Stimulated activated CD8-positive, alpha-beta memory T cell treated with anti-CD3 and anti-CD28 coated beads, Interleukin-2, amount 100 ng/mL, for 48 hours (primary cell): ENCODE data around the gene ITGA11.

Experiments
- DNase-seq, 2 donors: peaks; one replicate each; pipeline ENCODE4 v3.0.0-alpha.2; 2020; ENCODE audit warnings: low read depth in 2 of 2

Gene ITGA11

DNA sequence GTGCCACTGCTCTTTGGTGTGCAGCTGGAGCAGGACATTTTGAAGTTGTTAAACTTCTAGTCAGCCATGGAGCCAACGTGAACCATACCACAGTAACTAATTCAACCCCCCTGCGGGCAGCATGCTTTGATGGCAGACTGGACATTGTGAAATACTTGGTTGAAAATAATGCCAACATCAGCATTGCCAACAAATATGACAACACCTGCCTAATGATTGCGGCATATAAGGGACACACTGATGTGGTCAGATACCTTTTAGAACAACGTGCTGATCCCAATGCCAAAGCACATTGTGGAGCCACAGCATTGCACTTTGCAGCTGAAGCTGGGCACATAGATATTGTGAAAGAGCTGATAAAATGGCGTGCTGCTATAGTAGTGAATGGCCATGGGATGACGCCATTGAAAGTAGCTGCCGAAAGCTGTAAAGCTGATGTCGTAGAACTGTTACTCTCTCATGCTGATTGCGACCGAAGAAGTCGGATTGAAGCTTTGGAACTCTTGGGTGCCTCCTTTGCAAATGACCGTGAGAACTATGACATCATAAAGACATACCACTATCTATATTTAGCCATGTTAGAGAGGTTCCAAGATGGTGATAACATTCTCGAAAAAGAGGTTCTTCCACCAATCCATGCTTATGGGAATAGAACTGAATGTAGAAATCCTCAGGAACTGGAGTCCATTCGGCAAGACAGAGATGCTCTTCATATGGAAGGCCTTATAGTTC lies 142.2 kb downstream of the ITGA11 start:
- no peak for DNase-seq

DNA sequence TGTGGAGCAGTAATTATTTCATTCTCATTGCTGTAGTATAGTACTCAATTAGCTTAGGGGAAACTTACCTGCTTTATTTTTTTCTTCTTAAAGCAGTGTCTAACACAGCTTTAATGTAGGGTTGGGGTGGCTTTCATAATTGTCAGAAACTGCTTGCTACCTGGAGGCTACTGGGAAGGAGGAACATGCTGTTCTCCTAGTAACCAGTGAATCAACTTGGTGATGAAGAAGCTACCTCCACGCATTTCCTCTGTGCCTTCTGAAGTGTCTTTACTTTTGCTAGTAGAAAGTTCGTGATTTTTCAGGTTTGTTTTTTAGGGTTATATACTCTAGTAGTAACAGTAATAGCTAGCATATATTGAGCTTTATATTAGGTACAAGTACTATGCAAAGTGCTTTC lies 142.9 kb downstream of the ITGA11 start:
- DNase-seq = no peak

DNA sequence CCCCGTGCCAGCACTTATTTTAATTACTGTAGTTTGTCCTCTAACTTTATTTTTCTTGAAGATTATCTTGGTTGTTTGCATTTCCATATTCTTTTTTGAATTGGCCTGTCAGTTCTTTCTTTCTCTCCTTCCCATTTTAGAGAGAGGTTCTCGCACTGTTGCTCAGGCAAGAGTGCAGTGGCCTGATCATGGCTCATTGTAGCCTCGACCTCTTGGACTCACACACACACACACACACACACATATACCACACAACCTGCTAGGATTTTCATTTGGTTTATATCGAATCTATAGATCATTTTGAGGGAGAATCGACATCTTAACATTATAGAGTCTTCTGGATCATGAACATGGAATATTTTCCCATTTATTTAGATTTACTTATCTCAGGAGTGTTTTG lies 145.7 kb downstream of the ITGA11 start:
- no peak for DNase-seq

DNA sequence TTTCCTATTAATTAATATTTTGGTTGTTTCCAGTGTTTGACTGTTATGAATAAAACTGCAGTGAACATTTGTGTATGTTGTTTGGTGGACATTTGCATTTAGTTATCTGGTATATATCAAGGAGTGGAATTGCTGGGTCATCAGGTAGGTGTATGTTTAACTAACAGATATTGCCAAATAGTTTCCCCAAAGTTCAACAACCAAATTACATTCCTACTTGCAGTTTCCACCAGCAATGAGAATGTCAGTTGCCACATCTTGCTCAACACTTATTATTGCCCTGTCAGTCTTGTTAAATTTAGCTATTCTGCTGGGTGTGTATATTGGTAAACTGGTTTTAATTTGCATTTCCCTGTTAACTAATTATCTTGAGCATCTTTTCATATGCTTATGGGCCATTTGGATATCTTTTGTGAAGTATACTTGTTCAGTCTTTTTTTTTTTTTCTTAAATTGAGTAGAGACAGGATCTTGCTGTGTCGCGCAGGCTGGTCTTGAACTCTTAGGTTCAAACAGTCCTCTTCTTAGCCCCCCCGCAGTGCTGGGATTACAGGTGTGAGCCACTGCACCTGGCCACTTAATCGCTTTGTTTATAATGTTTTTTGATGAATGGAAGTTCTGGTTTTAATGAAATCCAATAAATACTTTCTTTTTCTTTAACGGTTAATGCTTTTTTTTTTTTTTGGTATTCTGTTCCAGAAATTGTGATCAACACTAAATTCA lies 146.5 kb downstream of the ITGA11 start:
- no peak for DNase-seq

DNA sequence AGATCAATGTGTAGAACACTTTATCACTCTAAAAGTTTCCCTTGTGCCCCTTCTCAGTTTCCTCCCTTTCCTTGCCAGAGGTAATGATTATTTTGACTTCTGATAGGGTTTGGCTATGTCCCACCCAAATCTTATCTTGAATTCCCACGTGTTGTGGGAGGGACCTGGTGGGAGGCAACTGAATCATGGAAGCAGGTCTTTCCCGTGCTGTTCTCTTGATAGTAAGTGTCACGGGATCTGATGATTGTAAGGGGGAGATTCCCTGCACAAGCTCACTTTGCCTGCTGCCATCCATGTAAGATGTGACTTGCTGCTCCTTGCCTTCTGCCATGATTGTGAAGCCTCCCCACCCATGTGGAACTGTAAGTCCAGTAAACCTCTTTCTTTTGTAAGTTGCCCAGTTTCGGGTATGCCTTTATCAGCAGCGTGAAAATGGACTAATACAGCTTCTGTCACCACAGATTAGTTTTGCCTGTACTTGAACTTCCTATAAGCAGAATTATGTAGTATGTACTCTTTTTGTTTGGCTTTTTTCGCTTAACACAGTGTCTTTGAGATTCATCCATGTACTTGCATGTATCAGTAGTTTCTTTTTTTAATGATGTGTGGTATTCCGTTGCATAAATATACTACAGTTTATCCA lies 147.2 kb downstream of the ITGA11 start:
- no peak for DNase-seq

DNA sequence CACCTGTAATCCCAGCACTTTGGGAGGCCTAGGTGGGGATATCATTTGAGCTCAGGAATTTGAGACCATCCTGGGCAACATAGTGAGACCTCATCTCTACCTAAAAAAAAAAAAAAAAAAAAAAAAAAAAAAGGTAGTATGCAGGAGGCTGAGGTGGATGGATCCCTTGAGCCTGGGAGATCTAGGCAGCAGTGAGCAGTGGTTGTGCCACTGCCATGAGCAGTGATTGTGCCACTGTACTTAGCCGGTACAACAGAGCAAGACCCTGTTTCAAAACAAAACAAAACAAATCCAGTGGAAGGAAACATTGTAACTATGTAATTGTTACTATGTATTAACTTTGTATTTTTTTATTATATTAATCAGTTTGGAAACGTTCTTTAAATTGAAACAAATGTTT lies 148.6 kb downstream of the ITGA11 start:
- no peak for DNase-seq

DNA sequence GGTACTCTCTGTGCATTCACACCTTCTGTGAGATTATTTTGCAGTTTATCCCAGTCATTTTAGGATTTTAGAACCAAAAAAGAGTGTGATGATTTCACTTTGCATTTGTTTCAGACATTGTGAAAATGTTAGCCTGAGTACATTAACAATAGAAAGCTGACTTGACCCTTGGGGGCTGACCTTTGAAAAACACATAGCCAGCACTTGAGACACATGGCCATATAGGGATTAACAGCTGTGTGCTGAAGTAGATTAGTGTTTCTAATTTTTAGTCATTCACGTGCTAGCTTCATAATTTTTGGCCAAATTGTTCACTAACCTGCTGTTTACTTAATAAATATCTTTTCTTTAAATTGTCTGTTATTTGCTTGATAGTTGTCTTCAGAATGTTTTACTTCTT lies 151.0 kb downstream of the ITGA11 start:
- no peak for DNase-seq

DNA sequence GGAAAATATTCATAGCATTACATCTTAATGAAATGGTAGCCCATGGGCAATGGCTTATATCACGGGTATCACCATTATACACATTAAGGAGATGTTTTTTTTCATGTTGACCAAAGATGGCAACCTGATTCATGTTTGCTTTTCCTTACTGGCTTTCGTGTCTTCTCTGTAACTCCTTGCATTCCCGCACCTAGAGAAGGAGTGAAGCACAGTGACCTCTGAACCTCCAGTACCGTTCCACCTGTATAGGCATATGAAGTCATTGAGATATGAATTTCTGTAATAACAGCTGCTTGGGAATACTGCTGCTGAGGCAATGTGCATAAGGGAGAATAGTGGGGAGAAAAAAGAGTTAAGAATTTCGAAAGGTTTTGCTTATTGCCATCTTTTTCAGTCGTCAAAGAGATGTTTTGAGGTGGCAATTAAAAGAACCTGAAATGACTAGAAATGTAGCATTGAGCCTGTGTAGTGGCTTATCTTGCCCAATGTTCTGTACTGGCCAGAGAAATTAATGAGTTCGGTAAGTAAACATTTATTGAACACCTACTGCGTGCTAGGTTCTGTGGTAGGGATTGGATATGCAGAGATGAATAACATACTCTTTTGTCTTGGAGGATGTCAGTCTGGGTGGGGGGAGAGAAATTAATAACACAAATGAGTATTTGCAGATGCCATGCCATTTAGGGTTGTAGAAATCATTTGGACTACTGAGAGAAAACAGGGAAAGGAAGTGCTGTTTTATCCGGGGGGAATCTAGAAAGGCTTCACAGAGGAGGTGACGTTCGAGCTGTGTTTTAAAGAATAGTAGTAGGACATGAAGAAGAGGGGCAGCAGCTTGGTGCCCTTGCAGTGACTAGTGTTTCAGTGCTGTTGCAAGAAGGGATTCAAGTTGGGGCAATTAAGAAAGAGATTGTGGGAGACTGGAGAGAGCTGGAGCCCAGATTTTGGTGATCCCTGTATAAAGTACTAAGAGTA lies 151.9 kb downstream of the ITGA11 start:
- no peak for DNase-seq

DNA sequence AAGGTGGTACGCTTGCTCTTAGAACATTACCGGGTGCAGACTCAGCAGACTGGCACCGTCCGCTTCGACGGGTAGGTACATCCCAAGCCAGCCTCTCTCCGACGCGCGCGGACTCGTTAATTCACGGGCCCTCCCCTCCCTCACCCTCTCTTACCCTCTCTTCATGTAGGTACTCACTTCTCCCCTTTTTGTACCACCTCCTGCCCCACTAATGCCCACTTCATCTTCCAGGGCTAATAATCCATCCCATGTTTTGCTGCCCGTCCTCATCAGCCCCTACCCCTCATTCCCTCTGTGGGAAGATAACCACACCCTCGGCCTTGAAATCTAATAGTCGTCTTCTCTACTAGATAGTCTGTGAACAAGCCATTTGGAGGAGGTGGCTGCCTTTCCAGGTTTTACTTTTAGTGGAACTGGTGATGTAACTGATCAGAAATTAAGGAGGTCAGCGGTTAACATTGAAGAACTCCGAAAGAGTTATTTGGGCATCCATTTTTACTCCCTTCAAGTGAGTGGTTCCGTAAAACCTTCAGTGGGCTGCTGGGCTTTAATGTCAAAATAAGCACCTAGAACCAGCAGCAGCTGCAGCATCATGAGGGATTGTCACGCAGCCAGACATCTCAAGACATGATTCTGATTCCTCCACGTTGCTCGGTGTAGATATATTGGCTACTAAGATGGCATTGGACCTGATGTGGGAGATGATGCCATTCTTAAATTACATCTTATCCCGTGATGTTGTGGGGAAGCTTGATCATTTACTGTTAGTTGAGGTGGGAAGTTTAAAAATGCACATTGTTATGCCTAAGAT lies 153.2 kb downstream of the ITGA11 start:
- no peak for DNase-seq

DNA sequence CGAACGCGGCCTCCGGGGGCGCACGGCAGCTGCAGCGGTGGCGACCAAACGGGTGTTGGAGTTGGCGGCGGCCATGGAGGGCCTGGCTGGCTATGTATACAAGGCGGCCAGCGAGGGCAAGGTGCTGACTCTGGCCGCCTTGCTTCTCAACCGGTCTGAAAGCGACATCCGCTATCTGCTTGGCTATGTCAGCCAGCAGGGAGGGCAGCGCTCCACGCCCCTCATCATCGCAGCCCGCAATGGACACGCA lies 153.7 kb downstream of the ITGA11 start:
- DNase-seq = peak in 1 of 2 donors; percentile 56

DNA sequence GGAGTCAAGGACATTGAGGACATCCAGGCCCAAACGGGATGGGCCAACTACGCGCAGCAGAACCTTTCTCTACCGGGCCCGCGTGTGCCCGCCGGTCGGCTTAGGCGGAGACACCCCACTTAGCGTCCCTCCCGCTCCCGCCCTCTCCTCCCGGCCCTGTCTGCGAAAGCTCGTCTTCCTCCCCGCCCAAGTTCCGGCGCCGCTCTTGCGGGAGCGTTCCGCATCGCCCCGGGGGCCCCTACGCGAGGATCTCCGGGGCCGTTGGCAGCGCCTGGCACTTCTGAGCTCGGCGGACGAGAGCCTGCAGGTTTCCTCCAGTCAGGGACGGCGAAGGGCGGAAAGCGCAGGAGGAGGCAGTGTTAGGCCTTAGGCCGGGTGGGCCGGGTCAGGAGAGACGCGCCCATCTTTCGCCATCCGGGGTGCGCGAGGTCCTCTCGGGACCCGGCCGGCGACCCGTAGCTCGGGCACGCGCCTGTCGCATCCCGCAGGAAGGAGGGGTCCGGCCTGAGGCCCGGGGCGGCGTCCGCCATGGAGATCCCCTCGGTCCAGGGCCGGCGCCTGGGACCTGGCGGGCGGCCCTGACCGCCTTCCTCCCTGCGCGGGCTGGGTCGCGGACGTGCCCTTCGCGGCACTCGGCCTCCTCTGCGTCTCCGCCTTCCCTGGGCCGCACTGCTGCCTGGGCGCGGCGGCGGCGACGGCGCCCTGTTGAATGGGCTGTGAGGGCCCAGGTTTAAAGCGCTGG lies 154.2 kb downstream of the ITGA11 start, which contains the start of gene FEM1B:
FEM1B (plus strand) TSS at position 143 of the 742 bp plus-strand sequence. CDS start 673 bp downstream, outside the sequence.
- DNase-seq = peak; percentile 79 to 81

DNA sequence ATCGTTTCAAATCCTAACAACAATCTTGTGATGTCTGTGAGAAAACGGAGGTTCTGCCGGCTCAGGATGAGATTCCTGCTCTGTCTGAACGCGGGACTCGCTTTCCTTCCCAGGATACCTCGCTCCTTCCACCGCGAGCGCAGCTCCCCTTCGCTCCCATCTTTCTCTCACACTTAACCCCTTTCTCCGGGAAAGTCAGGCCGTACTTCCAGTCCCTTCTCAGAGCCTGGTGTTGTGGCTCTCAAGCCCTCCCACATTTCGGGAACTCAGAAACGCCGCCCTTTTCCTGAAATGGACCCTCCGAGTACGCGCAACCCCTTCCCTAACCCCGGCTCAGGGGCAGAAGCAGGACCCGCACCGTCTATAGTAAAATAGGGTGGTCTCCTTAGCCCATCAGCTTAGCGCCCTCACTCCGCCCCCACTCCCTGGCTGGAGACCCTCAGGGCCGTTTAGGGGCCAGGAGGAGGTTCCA lies 154.8 kb downstream of the ITGA11 start:
- peak in 1 of 2 donors; percentile 4 for DNase-seq

DNA sequence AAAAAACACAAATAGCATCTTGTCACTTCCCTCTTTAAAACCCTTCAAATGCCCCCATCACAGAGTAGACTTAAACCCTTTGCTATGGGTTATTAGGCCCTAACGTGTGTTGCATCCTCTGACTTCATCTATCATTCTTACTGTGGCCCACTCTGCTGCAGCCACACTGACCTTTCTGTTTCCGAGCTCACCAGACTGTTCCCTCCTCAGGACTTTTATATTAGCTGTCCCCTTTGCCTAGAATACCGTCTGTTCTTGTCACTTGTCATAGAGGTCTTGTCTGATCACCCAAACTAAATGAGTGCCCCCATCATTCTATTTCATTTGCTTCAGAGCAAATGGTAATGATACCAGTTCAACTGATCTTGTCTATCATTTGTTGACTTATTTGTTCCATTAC lies 155.3 kb downstream of the ITGA11 start:
- no peak for DNase-seq

DNA sequence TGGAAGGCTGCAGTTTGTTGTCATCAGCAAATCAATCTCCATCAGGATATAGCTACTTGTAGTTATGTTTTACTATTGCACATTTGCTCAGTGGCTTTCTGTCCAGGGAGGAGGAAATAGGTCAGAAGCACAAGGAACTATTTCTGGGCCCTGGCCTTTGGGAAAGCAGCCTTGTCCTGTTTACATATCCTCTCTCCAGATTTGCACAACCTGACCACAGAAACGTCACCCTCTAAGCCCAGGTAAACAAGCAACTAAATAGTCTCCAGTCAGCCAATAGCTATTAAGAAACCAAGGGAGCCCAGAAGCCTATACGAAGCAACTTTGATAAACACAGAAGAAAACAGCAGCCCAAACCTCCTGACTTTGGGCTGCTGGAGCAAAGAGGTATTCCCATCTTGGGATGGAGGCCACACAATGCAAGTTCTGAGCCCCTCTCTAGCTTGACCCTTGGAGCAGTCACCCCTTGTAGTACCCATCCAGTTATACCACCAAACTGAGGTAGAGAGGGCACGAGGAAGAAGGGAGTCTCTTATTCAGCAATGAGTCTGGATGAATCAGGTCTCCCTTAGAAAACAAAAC lies 156.7 kb downstream of the ITGA11 start:
- DNase-seq = no peak

DNA sequence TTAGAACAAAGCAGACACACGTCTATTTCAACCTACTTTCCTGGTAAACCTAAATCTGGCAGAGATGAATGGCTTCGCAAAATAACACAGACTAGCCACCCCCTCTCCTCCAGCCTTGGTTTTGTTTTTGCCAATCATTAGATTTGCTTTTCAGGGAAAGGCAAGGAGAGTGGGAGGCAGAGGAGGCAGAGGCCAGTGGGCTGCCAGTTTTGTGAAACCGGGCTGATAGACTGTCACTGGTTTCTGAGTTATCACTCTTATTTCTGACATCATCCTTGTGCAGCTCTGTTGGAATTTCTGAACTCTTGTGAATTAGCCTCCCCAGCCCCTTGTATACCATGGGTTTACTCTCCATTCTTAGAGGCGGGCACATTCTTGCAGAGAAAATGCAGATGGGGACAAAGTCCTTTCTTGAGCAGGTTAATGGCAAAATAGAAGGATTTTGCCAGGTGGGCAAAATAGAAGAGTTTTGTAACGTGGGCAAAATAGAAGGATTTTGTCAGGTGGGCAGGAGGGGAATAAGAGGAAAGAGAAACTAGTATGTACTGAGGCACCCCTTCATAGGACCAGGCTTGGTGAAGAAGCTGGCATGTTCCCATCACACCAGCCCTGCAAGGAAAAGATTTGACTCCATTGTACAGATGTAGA lies 157.6 kb downstream of the ITGA11 start:
- DNase-seq = no peak

DNA sequence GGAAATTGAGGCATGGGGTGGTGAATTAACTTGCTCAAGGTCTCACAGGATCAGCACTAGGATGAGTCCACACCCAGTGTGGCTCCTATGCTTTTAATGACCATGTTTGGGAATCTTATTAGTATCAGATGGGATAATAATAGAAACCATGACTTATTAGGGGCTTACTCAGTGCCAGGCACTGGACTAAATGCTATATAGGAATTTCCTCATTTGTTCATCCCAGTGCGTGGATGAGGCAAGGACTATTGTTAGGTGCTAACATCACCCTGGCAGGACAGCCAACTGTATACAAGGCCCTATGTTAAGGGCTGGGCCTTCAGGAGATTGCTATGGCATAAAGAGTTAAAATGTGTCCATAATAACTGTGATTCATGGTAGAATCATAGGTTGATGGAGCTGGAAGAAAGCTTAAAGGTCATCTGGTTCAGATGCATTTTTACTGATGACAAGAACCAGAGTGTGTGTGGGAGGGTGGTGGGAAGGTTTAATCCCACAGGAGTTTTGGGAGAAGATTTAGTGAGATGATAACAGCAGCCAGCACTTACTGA lies 159.2 kb downstream of the ITGA11 start:
- DNase-seq = no peak

DNA sequence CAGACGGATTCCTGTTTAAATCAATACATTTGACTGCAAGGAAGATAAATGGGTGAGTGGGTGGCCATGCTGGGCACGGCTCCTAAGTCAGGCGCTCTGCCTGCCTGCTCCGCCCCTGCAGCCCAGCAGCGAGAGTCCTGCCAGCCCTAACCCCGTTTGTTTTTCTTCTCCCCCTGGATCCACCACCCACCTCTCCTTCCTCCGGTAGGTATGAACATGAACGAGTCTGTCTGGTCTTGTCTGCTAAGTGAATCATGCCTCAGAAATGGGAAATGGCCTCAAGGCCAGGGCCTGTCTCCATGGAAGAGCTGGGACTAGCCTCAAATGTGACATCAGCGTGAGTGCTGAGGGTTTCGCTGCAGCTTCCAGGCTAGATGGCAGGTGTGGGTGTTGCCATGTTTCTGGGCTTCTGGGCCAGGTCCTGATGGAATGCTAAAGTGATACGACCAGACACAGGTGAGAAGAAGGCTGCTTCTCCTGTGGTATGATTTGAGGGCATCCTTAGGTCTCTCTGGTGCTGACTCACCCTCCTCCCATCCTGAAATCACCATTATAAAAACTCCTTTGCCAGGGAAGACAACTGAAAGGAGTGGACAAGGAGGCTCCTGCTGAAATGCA lies 160.0 kb downstream of the ITGA11 start:
- DNase-seq = no peak

DNA sequence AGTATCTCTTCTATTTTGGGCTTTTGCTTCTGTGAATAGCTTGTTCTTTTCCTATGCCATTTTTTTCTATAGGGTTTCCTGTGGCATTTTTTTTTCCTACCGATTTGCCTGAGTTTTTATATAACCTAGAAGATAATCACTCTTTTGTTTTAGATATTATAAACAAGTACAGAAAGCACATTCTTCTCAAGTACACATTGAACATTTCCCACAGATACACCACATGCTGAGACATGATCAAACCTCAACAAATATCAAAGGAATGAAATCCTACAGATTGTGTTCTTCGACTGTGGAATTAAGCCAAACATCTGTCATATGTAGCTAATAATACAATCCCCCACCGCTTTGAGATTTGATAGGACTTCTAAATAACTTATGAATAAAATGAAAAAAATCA lies 163.6 kb downstream of the ITGA11 start:
- DNase-seq = no peak

DNA sequence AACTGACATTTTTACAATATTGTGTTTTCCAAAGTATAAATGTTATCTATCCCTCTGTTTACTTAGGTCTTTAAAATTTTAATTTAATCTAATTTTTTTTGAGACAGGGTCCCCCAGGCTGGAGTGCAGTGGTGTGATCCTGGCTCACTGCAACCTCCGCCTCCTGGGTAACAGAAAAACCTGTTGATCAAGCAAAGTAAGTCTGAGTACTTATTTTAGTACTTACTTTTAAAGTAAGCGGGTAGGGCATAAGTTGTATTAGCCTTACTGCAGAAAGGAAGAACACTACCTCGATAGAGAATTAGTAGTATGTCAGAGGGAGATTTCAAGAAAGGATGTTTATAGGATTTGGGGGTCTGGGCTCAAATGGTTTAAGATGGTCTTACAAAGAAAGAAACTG lies 166.3 kb downstream of the ITGA11 start:
- DNase-seq = no peak
